NCI-H345 (cell line): ENCODE results near the gene NNMT.

Experiments
- DNase-seq: peaks from one replicate; lab custom pipeline; 2025; lab: John Stamatoyannopoulos, UW

NNMT gene

GRCh38 chr11:114263513-114264170 lies 32.6 kb upstream of the NNMT start:
- DNase-seq: no peak

GRCh38 chr11:114264381-114264780 lies 31.8 kb upstream of the NNMT start:
- DNase-seq: no peak

GRCh38 chr11:114265122-114265878 lies 30.9 kb upstream of the NNMT start:
- no peak for DNase-seq

- no peak for DNase-seq
These were observed 26.7 kb upstream of the NNMT start for GRCh38 chr11:114269498-114269897.

- DNase-seq: no peak
These were observed 25.5 kb upstream of the NNMT start for GRCh38 chr11:114270531-114271270.

- DNase-seq: no peak
These were observed 24.9 kb upstream of the NNMT start for GRCh38 chr11:114271316-114271715.

GRCh38 chr11:114272311-114272710 lies 23.9 kb upstream of the NNMT start:
- no peak for DNase-seq

- no peak for DNase-seq
These were observed 23.1 kb upstream of the NNMT start for GRCh38 chr11:114273071-114273470.

GRCh38 chr11:114273890-114274635 lies 22.1 kb upstream of the NNMT start:
- no peak for DNase-seq

- DNase-seq: no peak
These were observed 21.6 kb upstream of the NNMT start for GRCh38 chr11:114274637-114275036.

- DNase-seq: no peak
These were observed 20.9 kb upstream of the NNMT start for GRCh38 chr11:114275280-114275679.

- DNase-seq: no peak
These were observed 20.1 kb upstream of the NNMT start for GRCh38 chr11:114276077-114276476.

- DNase-seq: no peak
These were observed 18.4 kb upstream of the NNMT start for GRCh38 chr11:114277637-114278341.

- no peak for DNase-seq
These were observed 17.7 kb upstream of the NNMT start for GRCh38 chr11:114278342-114279065.

- DNase-seq: no peak
These were observed 16.2 kb upstream of the NNMT start for GRCh38 chr11:114279792-114280546.

GRCh38 chr11:114280696-114281095 lies 15.5 kb upstream of the NNMT start:
- DNase-seq: peak; percentile 71

- DNase-seq: no peak
These were observed 14.7 kb upstream of the NNMT start for GRCh38 chr11:114281388-114281956.

GRCh38 chr11:114282488-114282887 lies 13.7 kb upstream of the NNMT start:
- no peak for DNase-seq

GRCh38 chr11:114283422-114283821 lies 12.8 kb upstream of the NNMT start:
- DNase-seq: no peak

- peak; percentile 55 for DNase-seq
These were observed 12.2 kb upstream of the NNMT start for GRCh38 chr11:114284021-114284420.
